Neural cell (in vitro differentiated cells): ENCODE measurements around the gene RBM4B.

Source experiments
- EP300 ChIP-seq: fragments of 450-650 bp; conservative IDR thresholded peaks from 2 replicates; pipeline ENCODE4 v1.6.1; 2014; ENCODE audit warnings: antibody characterized with exemption, mild to moderate bottlenecking, moderate library complexity; ENCODE audit not compliant: poor library complexity, severe bottlenecking
- EZH2 ChIP-seq: fragments of 200-600, 300-800 bp; shearing (Covaris generic), sonication (generic); IDR thresholded peaks from 2 replicates; pipeline ENCODE4 v1.6.1; 2014; ENCODE audit warnings: antibody characterized with exemption, low read length, borderline replicate concordance, mild to moderate bottlenecking; ENCODE audit not compliant: insufficient read depth, poor library complexity, severe bottlenecking
- MXI1 ChIP-seq: fragments of 450-650 bp; conservative IDR thresholded peaks from 2 replicates; pipeline ENCODE4 v1.6.1; 2014; ENCODE audit warnings: antibody characterized with exemption, mild to moderate bottlenecking; ENCODE audit not compliant: poor library complexity, severe bottlenecking
- POLR2AphosphoS5 ChIP-seq: IDR thresholded peaks from 2 replicates; pipeline ENCODE4 v1.6.1; 2012
- RAD21 ChIP-seq: fragments of 450-650 bp; conservative IDR thresholded peaks from 2 replicates; pipeline ENCODE4 v1.6.1; 2014; ENCODE audit warnings: antibody characterized with exemption, mild to moderate bottlenecking, moderate library complexity
- SMC3 ChIP-seq: fragments of 450-650 bp; conservative IDR thresholded peaks from 2 replicates; pipeline ENCODE4 v1.6.1; 2014; ENCODE audit warnings: antibody characterized with exemption, mild to moderate bottlenecking, moderate library complexity; ENCODE audit not compliant: poor library complexity
- TAF1 ChIP-seq: IDR thresholded peaks from 2 replicates; pipeline ENCODE4 v1.6.1; 2012; ENCODE audit warnings: low read depth
- TF ChIP-seq, protein P1 (sequence below): fragments of 450-650 bp; IDR thresholded peaks from 2 replicates; pipeline ENCODE4 v1.5.1; 2014; ENCODE audit warnings: antibody characterized with exemption, mild to moderate bottlenecking, moderate library complexity; ENCODE audit not compliant: poor library complexity, severe bottlenecking

DNA sequence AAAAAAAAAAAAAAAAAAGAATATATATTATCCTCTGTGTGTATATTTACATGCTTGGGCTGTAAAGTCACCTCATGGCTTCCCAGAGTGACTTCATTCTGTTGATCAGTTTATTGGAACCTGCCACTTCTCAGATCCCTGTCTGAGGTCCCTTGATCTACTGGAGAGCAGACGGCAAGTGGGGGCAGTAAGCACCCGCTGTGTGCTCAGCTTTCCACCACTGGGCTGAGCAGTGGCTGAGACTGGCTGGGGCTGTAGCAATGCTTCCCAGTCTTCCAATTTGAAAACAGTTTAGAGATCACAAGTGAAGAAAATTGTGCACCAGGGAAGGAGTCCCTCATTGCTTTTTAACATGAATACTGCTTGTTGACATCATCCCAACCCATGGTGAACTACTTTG lies 6.9 kb upstream of the RBM4B start:
- TF ChIP-seq, protein P1, sequence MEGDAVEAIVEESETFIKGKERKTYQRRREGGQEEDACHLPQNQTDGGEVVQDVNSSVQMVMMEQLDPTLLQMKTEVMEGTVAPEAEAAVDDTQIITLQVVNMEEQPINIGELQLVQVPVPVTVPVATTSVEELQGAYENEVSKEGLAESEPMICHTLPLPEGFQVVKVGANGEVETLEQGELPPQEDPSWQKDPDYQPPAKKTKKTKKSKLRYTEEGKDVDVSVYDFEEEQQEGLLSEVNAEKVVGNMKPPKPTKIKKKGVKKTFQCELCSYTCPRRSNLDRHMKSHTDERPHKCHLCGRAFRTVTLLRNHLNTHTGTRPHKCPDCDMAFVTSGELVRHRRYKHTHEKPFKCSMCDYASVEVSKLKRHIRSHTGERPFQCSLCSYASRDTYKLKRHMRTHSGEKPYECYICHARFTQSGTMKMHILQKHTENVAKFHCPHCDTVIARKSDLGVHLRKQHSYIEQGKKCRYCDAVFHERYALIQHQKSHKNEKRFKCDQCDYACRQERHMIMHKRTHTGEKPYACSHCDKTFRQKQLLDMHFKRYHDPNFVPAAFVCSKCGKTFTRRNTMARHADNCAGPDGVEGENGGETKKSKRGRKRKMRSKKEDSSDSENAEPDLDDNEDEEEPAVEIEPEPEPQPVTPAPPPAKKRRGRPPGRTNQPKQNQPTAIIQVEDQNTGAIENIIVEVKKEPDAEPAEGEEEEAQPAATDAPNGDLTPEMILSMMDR, result no peak
- TF ChIP-seq RAD21 (no peak), POLR2AphosphoS5 (no peak), SMC3 (no peak), MXI1 (no peak), EP300 (no peak), EZH2 (no peak), TAF1 (no peak)
